AG09309 (cell line): ENCODE data around the gene LRP1.

Experiments
- DNase-seq: peaks from one replicate; pipeline ENCODE4 v3.0.0-alpha.2; 2010; ENCODE audit warnings: low read depth
- H3K4me3 ChIP-seq: 2 replicates; pipeline ENCODE4 v1.5.1; 2011; ENCODE audit warnings: mild to moderate bottlenecking, low read depth, low read length, moderate library complexity; ENCODE audit not compliant: control insufficient read depth
- CTCF ChIP-seq: IDR thresholded peaks from 2 replicates; pipeline ENCODE4 v1.5.1; 2011; ENCODE audit warnings: mild to moderate bottlenecking, low read depth, low read length, inconsistent platforms; ENCODE audit not compliant: insufficient read depth, control insufficient read depth; ENCODE audit errors: missing control alignments

LRP1 gene

DNA sequence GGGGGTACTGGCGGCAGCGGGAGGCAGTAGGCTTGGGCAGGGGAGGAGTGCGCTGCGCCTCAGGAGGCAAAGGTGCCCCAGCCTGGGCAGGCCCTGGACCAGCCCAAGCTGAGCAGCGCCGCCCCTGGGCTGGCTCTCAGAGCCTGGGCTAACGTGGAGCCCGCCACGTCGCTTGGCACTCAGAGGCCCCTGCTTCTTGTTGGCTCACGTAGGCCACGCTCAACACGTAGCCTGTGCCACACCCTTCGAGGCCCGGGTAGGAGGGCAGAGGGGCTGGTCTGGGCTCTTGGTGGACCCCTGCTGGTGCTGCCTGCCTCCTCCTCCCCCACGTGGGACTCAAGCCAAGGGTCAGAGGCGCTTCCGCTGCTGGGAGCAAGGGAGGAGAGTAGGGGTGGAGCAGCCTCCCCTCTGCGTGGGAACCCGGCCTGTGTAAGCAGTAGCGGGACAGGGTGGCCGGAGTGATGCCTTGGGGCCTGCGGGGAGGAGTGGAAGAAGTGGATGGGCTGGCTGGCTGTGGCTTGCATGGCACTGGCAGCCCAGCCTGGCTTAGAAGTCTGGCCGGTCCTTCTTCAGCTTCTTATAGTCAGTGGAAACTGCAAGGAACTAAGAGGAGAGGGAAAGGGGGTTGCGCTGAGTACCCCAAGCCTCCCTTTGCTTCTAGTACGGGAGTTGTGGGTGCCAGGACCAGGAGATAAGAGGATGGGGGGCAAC, 106.9 kb downstream of the LRP1 start:
- no peak overlapping the region for H3K4me3 ChIP-seq
- no peak for TF ChIP-seq CTCF
- DNase-seq: no peak

DNA sequence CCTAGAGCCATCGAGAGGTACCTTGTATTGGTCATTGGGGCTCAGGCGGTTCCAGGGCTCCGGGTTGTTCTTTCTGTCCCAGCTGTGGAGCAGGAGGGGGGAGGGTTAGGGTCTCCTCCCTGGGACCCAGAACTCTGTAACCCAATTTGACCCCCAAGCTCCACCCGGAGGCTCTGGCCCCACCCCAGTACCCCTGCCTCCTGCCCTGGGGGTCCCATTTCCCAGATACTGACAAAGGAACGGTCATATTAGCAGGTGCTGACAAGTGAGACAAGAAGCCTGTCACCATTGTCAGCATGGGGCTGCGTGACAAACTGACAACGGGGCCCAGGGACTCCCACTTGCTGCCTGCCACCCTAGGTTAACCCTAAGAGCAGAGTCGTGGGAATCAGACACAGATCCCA, 107.4 kb downstream of the LRP1 start:
- H3K4me3 ChIP-seq: no peak overlapping the region
- DNase-seq: no peak
- no peak for TF ChIP-seq CTCF

GRCh38 chr12:57236201-57236924, 108.1 kb downstream of the LRP1 start:
- H3K4me3 ChIP-seq: no peak overlapping the region
- no peak for TF ChIP-seq CTCF
- no peak for DNase-seq

DNA sequence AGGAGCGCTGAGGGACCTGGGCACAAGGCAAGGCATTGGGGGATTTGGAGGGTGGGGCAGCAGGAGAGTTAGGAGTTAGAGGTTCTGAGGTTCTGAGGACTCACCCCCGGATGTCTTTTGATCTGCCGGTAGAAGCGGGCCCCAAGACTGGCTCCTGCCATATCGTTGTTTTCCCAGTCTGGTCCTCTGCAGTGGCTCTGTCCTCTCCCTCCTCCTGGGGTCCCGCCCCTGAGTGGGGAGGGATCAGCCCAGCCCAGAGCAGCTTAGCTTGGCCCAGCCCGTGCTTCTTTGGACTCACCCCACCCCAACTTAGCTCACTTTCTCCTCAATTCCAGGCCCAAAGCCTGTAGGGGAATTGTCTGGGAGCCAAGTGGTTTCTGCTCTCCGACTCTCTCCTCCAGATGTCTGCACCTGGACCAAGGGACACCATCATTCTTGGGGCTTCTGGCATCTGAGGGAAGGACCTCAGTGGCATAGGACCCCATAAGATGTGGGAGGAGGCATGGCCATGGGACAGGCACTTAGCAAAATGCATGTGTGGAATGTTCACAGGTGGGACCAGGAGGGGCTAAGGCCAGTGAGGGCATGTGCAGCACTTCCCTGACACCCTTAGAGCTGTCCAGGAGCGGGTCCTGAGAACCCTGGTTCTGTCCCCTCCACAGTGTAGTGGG, 108.8 kb downstream of the LRP1 start:
- H3K4me3 ChIP-seq: no peak overlapping the region
- no peak for DNase-seq
- TF ChIP-seq CTCF: no peak

DNA sequence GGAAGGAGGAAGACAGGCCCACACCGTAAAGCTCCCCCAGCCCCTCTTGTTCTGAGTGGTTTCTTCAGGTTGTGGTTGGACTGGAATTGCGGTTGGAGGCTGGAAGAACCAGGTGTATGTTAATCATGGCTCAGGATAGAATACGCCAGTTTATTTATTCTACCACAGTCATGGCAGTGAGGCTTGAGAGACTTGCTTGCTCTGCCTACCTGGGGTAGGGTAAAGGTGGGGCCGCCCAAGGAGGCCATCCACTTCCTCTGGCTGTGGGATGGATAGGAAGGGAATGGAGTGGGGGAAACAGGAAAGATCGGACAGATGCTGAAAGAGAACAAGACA, 109.3 kb downstream of the LRP1 start:
- no peak overlapping the region for H3K4me3 ChIP-seq
- TF ChIP-seq CTCF: no peak
- DNase-seq: no peak

- TF ChIP-seq CTCF: no peak
- H3K4me3 ChIP-seq: peak overlapping the region; percentile 94
- no peak for DNase-seq
Observed at GRCh38 chr12:57237932-57238853, 109.9 kb downstream of the LRP1 start.
